ENCODE results near the gene SHISA8.

Gene SHISA8

DNA sequence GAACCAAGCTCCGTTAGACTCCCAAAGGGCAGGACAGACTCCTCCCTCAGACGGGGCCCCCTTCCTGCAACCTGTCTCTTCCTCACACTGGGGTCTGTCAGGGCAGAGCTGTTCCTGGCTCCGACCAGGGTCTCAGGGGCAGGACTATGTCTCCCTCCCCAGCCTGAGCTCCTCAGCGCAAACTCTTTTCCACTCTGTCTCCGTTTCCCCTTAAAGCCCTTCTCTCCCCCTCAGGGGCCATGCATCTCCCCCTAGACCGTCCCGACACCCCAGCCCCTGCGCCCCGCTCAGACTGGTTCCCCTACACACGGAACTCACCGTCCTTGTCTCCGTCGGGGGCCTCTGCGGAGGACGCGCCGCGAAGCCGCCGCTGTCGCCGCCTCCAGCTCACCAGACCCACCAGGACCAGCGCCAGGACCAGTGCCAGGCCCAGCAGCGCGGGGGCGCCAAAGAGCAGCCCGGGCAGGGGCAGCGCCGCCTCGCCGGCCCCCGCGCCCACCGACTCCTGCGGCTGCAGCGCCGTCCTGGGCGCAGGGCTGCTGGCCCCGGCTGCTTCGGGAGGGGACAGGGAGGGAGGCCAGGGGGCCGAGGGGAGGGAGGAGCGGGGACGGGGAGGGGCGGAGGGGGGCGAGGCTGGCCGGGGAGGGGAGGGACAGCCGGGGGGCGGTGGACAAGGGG lies 11.0 kb upstream of the SHISA8 start:
- H3K4me1 ChIP-seq (ENCODE audit: insufficient read depth, low read length, severe bottlenecking) = peaks cover 27% of the 10 kb centered on the region
- no peak overlapping the region; the same call in 1 of the 2 replicates for H3K9ac ChIP-seq (ENCODE audit: low read length)
- peak overlapping the region; percentile 70 for H3K4me2 ChIP-seq (ENCODE audit: low read length)

DNA sequence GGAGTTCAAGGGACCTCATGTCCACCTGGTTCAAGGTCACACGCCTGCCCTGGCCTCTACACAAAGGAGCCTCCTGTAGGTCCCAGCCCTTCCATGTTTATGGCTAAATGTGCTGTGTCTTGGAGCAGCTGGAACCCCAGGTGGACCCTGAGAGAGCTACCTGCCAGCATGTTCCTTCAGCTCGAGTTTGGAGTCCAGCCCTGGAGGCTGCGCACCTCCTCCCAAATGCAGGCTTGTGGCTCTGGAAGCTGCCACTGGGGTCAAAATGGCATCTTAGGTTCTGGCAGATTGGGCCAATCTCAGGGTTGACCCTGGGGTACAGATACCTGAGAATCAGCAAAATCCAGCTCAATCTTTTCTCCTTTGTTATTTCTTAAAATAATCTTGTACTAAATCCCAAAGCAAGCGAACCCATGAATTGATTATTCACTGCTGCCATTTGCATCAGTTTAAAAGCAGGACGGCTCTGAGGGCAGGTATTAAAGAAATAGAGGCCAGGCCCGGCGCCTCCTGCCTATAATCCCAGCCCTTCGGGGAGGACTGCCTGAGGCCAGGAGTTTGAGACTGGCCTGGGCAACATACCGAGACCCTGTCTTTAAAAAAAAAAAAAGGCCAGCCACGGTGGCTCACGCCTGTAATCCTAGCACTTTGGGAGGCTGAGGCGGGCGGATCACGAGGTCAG lies 8.9 kb upstream of the SHISA8 start:
- Histone ChIP-seq H3K4me3 (ENCODE audit: low read depth, low read length, poor library complexity, severe bottlenecking) (no peak overlapping the region), H3K9me3 (ENCODE audit: low read length) (no peaks in the 10 kb centered on the region), H3K4me1 (ENCODE audit: insufficient read depth, low read length, severe bottlenecking) (peaks cover 39% of the 10 kb centered on the region), H3K9ac (ENCODE audit: low read length) (no peak overlapping the region), H3K4me2 (ENCODE audit: low read length) (no peak overlapping the region), H3K9me2 (ENCODE audit: low read depth, low read length) (no peaks in the 10 kb centered on the region), H3K27ac (ENCODE audit: low read depth, low read length, poor library complexity, severe bottlenecking) (no peak overlapping the region), H4K20me1 (ENCODE audit: insufficient read depth, low read length) (no peaks in the 10 kb centered on the region), H3K27me3 (ENCODE audit: insufficient read depth, low read length) (peaks cover 13% of the 10 kb centered on the region), H2AFZ (ENCODE audit: low read length) (no peak overlapping the region), H3K79me2 (ENCODE audit: insufficient read depth, low read length) (no peaks in the 10 kb centered on the region), H3K36me3 (ENCODE audit: insufficient read depth, low read length) (no peaks in the 10 kb centered on the region), H3F3A (ENCODE audit: insufficient read depth, low read length) (no peaks in the 10 kb centered on the region)
- no peak for TF ChIP-seq CTCF (IDR thresholded peaks at IDR 0.05; ENCODE audit: low read length)
- TF ChIP-seq EZH2 (IDR thresholded peaks at IDR 0.05; ENCODE audit: borderline replicate concordance, low read length) = no peak

More for the DNA sequence above, 11.0 kb upstream of the SHISA8 start:
- Histone ChIP-seq H3F3A (ENCODE audit: insufficient read depth, low read length) (no peaks in the 10 kb centered on the region), H3K36me3 (ENCODE audit: insufficient read depth, low read length) (no peaks in the 10 kb centered on the region), H3K79me2 (ENCODE audit: insufficient read depth, low read length) (no peaks in the 10 kb centered on the region), H3K27ac (ENCODE audit: low read depth, low read length, poor library complexity, severe bottlenecking) (no peak overlapping the region), H2AFZ (ENCODE audit: low read length) (no peak overlapping the region), H3K9me3 (ENCODE audit: low read length) (no peaks in the 10 kb centered on the region), H3K27me3 (ENCODE audit: insufficient read depth, low read length) (peaks cover 6% of the 10 kb centered on the region; the same call in 1 of the 2 replicates), H3K4me3 (ENCODE audit: low read depth, low read length, poor library complexity, severe bottlenecking) (peak overlapping the region; percentile 54), H3K9me2 (ENCODE audit: low read depth, low read length) (no peaks in the 10 kb centered on the region), H4K20me1 (ENCODE audit: insufficient read depth, low read length) (no peaks in the 10 kb centered on the region)
- peak; percentile 83 for TF ChIP-seq CTCF (IDR thresholded peaks at IDR 0.05; ENCODE audit: low read length)
- no peak for TF ChIP-seq EZH2 (IDR thresholded peaks at IDR 0.05; ENCODE audit: borderline replicate concordance, low read length)

DNA sequence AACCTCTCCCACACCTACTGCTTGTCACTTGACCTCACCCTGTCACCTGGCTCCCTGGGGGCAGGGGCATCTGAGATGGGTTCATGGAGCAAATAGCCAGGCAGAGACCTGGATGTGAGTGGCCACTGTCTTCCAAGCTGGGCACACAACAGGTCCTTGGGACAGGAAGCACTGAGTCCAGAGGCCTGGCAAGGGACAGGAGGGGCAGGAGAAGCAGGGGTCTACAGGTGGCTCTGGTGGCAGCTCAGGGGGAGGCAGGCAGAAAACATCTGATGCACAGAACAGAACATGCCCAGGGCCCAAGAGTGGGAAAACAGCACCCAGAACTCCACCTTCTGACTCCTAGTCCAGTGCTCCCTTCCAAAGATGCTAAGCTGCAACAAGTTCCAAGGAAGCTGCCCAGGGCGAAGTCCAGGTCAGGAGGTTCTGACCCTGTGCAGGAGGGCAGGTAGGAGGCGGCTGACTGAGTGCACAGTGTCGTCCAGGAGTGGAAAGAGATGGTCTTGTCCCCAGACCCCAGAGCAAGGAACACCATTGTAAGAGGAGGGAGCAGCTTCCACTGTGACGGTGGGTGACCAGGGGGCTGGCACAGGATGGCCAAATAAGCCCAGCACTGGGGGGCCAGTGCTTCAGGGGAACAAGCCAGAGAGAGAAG lies 8.2 kb upstream of the SHISA8 start:
- no peak overlapping the region for H3K9ac ChIP-seq (ENCODE audit: low read length)
- no peak overlapping the region for H2AFZ ChIP-seq (ENCODE audit: low read length)
- peaks cover 13% of the 10 kb centered on the region for H3K27me3 ChIP-seq (ENCODE audit: insufficient read depth, low read length)
- H3K79me2 ChIP-seq (ENCODE audit: insufficient read depth, low read length) = no peaks in the 10 kb centered on the region
- H3K9me3 ChIP-seq (ENCODE audit: low read length) = no peaks in the 10 kb centered on the region
- no peaks in the 10 kb centered on the region for H4K20me1 ChIP-seq (ENCODE audit: insufficient read depth, low read length)
- H3K9me2 ChIP-seq (ENCODE audit: low read depth, low read length) = no peaks in the 10 kb centered on the region
- H3K4me2 ChIP-seq (ENCODE audit: low read length) = no peak overlapping the region
- TF ChIP-seq EZH2 (IDR thresholded peaks at IDR 0.05; ENCODE audit: borderline replicate concordance, low read length) (no peak), CTCF (IDR thresholded peaks at IDR 0.05; ENCODE audit: low read length) (no peak)
- H3K4me1 ChIP-seq (ENCODE audit: insufficient read depth, low read length, severe bottlenecking) = peaks cover 43% of the 10 kb centered on the region
- H3K27ac ChIP-seq (ENCODE audit: low read depth, low read length, poor library complexity, severe bottlenecking) = no peak overlapping the region
- no peaks in the 10 kb centered on the region for H3K36me3 ChIP-seq (ENCODE audit: insufficient read depth, low read length)
- no peaks in the 10 kb centered on the region for H3F3A ChIP-seq (ENCODE audit: insufficient read depth, low read length)
- H3K4me3 ChIP-seq (ENCODE audit: low read depth, low read length, poor library complexity, severe bottlenecking) = no peak overlapping the region

Data from OCI-LY1 (cell line).